Esophagus (tissue), 2 donors: ENCODE results near the gene EFCAB10. TPM values are rescaled to one million over a fixed set of nuclear protein-coding genes. Genes with fewer than 3 reads are reported as not detected.
A peak's percentile ranks its signal among the peaks of the same experiment; 100 is the strongest.

Experiments used
- H3K27ac ChIP-seq, 2 donors: one replicate each; pipeline ENCODE4 v1.5.1; 2013; ENCODE audit warnings: low read depth in 2 of 2, mild to moderate bottlenecking in 2 of 2, inconsistent platforms in 1 of 2, low read length in 1 of 2, moderate library complexity in 1 of 2
- H3K27me3 ChIP-seq, 2 donors: one replicate each; pipeline ENCODE4 v1.6.1; 2013; ENCODE audit warnings: low read length in 2 of 2, control low read depth in 1 of 2, mild to moderate bottlenecking in 1 of 2; ENCODE audit not compliant: insufficient read depth in 2 of 2, control insufficient read depth in 1 of 2
- H3K36me3 ChIP-seq, 2 donors: one replicate each; pipeline ENCODE4 v1.6.1; 2013; ENCODE audit warnings: low read length in 1 of 2; ENCODE audit not compliant: control insufficient read depth in 2 of 2, insufficient read depth in 2 of 2
- H3K4me1 ChIP-seq, 2 donors: one replicate each; pipeline ENCODE4 v1.6.1; 2013; ENCODE audit warnings: low read length in 1 of 2; ENCODE audit not compliant: control insufficient read depth in 2 of 2, insufficient read depth in 2 of 2
- H3K4me3 ChIP-seq, 2 donors: one replicate each; pipeline ENCODE4 v1.5.1; 2013; ENCODE audit warnings: low read length in 2 of 2, mild to moderate bottlenecking in 2 of 2, low read depth in 1 of 2, moderate library complexity in 1 of 2
- H3K9me3 ChIP-seq, 2 donors: one replicate each; pipeline ENCODE4 v1.6.1; 2013; ENCODE audit warnings: mild to moderate bottlenecking in 2 of 2, low read depth in 1 of 2, low read length in 1 of 2, moderate library complexity in 1 of 2; ENCODE audit not compliant: control insufficient read depth in 2 of 2, insufficient read depth in 1 of 2
- WGBS, 2 donors: extraction: QIAGEN DNeasy Blood & Tissue Kit; methylation state at CpG; one replicate each; pipeline ENCODE4 v1.1.7; 2013; 5-methylcytosine and 5-hydroxymethylcytosine counted together
- polyA plus RNA-seq, 2 donors: library from polyadenylated mRNA; stranded (reverse); fragments of 200-250 nt; gene quantifications; one replicate each; pipeline ENCODE4 v1.2.3, GENCODE V29; 2013
- donor health status: healthy with polysubstance abuse.
- donor health status: Bipolar disorder and iron deficiency.

Gene EFCAB10
- polyA plus RNA-seq, result under 1 TPM in 1 of 2 donors, not detected in 1; 0.02 TPM

- H3K4me3 ChIP-seq, result peak within 1 kb of the TSS in 1 of 2 donors; percentile 30
- H3K36me3 ChIP-seq, result no peaks in the 10 kb centered on the region
- WGBS, 2 donors, result 13 to 17% methylated on average over 36 of the region's 36 CpGs
- no peaks in the 10 kb centered on the region for H3K27me3 ChIP-seq
- no peak within 1 kb of the TSS for H3K27ac ChIP-seq
- H3K4me1 ChIP-seq, result peaks cover 3 to 5% of the 10 kb centered on the region in 2 donors
- H3K9me3 ChIP-seq, result no peaks in the 10 kb centered on the region
Measured at GRCh38 chr7:105581066-105581811, at the start of gene EFCAB10. Gene EFCAB10 (minus strand): TSS chr7:105581493. CDS start chr7:105581463, 30 bp downstream.

- 91 to 92% methylated on average over 2 of the region's 2 CpGs for WGBS, 2 donors
- no peaks in the 10 kb centered on the region for H3K9me3 ChIP-seq
- peaks cover 0 to 7% of the 10 kb centered on the region in 2 donors for H3K36me3 ChIP-seq
Measured at GRCh38 chr7:105625986-105626385, 44.7 kb upstream of the EFCAB10 start.

GRCh38 chr7:105623906-105624305, 42.6 kb upstream of the EFCAB10 start:
- Histone ChIP-seq H3K4me1 (peaks cover 0 to 4% of the 10 kb centered on the region in 2 donors), H3K27me3 (no peaks in the 10 kb centered on the region), H3K9me3 (no peaks in the 10 kb centered on the region), H3K4me3 (no peak overlapping the region), H3K36me3 (peaks cover 0 to 7% of the 10 kb centered on the region in 2 donors), H3K27ac (no peak overlapping the region)
- 98 to 100% methylated on average over 15 of the region's 15 CpGs for WGBS, 2 donors

More at GRCh38 chr7:105625986-105626385, 44.7 kb upstream of the EFCAB10 start:
- H3K27me3 ChIP-seq, result no peaks in the 10 kb centered on the region
- H3K27ac ChIP-seq, result no peak overlapping the region
- peaks cover 0 to 4% of the 10 kb centered on the region in 2 donors for H3K4me1 ChIP-seq
- H3K4me3 ChIP-seq, result no peak overlapping the region

GRCh38 chr7:105623378-105623777, 42.1 kb upstream of the EFCAB10 start:
- Histone ChIP-seq H3K27ac (no peak overlapping the region), H3K36me3 (peaks cover 0 to 7% of the 10 kb centered on the region in 2 donors), H3K9me3 (no peaks in the 10 kb centered on the region), H3K4me1 (peaks cover 0 to 4% of the 10 kb centered on the region in 2 donors), H3K4me3 (no peak overlapping the region), H3K27me3 (no peaks in the 10 kb centered on the region)
- WGBS, 2 donors, result 93 to 95% methylated on average over 5 of the region's 5 CpGs

GRCh38 chr7:105622106-105622731, 40.9 kb upstream of the EFCAB10 start:
- Histone ChIP-seq H3K4me1 (peaks cover 0 to 4% of the 10 kb centered on the region in 2 donors), H3K4me3 (no peak overlapping the region), H3K27me3 (no peaks in the 10 kb centered on the region), H3K36me3 (peaks cover 2 to 13% of the 10 kb centered on the region in 2 donors), H3K27ac (no peak overlapping the region), H3K9me3 (no peaks in the 10 kb centered on the region)
- WGBS, 2 donors, result 86 to 87% methylated on average over 15 of the region's 15 CpGs

GRCh38 chr7:105621617-105622016, 40.3 kb upstream of the EFCAB10 start:
- no peak overlapping the region for H3K27ac ChIP-seq
- H3K36me3 ChIP-seq, result peaks cover 2 to 13% of the 10 kb centered on the region in 2 donors
- no peaks in the 10 kb centered on the region for H3K9me3 ChIP-seq
- H3K4me1 ChIP-seq, result peaks cover 0 to 4% of the 10 kb centered on the region in 2 donors
- H3K4me3 ChIP-seq, result no peak overlapping the region
- H3K27me3 ChIP-seq, result no peaks in the 10 kb centered on the region
- WGBS, 2 donors, result 48 to 64% methylated on average over 3 of the region's 3 CpGs

GRCh38 chr7:105621176-105621575, 39.9 kb upstream of the EFCAB10 start:
- 33 to 36% methylated on average over 2 of the region's 2 CpGs for WGBS, 2 donors
- no peak overlapping the region for H3K27ac ChIP-seq

GRCh38 chr7:105619590-105619989, 38.3 kb upstream of the EFCAB10 start:
- no peaks in the 10 kb centered on the region for H3K9me3 ChIP-seq
- no peak overlapping the region for H3K4me3 ChIP-seq
- H3K27ac ChIP-seq, result no peak overlapping the region
- WGBS, 2 donors, result 100% methylated on average over 4 of the region's 4 CpGs
- peaks cover 0 to 4% of the 10 kb centered on the region in 2 donors for H3K4me1 ChIP-seq
- no peaks in the 10 kb centered on the region for H3K27me3 ChIP-seq
- peaks cover 6 to 18% of the 10 kb centered on the region in 2 donors for H3K36me3 ChIP-seq

More at GRCh38 chr7:105621176-105621575, 39.9 kb upstream of the EFCAB10 start:
- H3K4me1 ChIP-seq, result peaks cover 0 to 4% of the 10 kb centered on the region in 2 donors
- H3K9me3 ChIP-seq, result no peaks in the 10 kb centered on the region
- H3K4me3 ChIP-seq, result no peak overlapping the region
- H3K27me3 ChIP-seq, result no peaks in the 10 kb centered on the region
- peaks cover 2 to 13% of the 10 kb centered on the region in 2 donors for H3K36me3 ChIP-seq

- 85 to 93% methylated on average over 5 of the region's 5 CpGs for WGBS, 2 donors
- Histone ChIP-seq H3K27ac (no peak overlapping the region), H3K36me3 (peaks cover 15 to 28% of the 10 kb centered on the region in 2 donors), H3K9me3 (no peaks in the 10 kb centered on the region), H3K4me3 (no peak overlapping the region), H3K4me1 (peaks cover 0 to 3% of the 10 kb centered on the region in 2 donors), H3K27me3 (no peaks in the 10 kb centered on the region)
Measured at GRCh38 chr7:105618016-105618296, 36.7 kb upstream of the EFCAB10 start.
